IMR-90 (cell line): ENCODE results near the gene MBD3L4. TPM values are rescaled to one million over a fixed set of nuclear protein-coding genes. Genes with fewer than 3 reads are reported as not detected.

ENCODE experiments used
- ATAC-seq: fragments of 200-7000 bp; cut with Tn5 transposase; 2 replicates; pipeline ENCODE4 v1.9.1; 2020; ENCODE audit warnings: low read depth, mild to moderate bottlenecking, moderate library complexity
- BruUV-seq: library from RNA; stranded (reverse); fragments of 400-500 nt; replicated peaks from 2 replicates; lab custom pipeline; 2021; lab: Mats Ljungman, UMichigan
- CTCF ChIA-PET: fragments of 300-600 bp; formaldehyde crosslinking; extraction: SDS; loops from one replicate; lab custom pipeline; 2021; ENCODE audit warnings: antibody characterized with exemption; lab: Yijun Ruan, JAX
- POLR2A ChIA-PET: fragments of 300-600 bp; sonication (Branson Sonifier 250); formaldehyde crosslinking; loops from one replicate; lab custom pipeline; 2022; ENCODE audit warnings: antibody characterized with exemption; ENCODE audit not compliant: unreplicated experiment; lab: Charles Lee
- DNase-seq: peaks from one replicate; pipeline ENCODE4 v3.0.0; 2013
- H2AFZ ChIP-seq: replicated peaks from 2 replicates; pipeline ENCODE3; 2013; ENCODE audit warnings: low read length, mild to moderate bottlenecking; ENCODE audit not compliant: poor library complexity
- H2AK5ac ChIP-seq: 2 replicates; pipeline ENCODE4 v1.6.1; 2013; ENCODE audit warnings: low read depth, low read length, inconsistent platforms
- H2AK9ac ChIP-seq: replicated peaks from 2 replicates; pipeline ENCODE3; 2013; ENCODE audit warnings: mild to moderate bottlenecking, low read depth, low read length, moderate library complexity; ENCODE audit not compliant: poor library complexity
- H2BK120ac ChIP-seq: 2 replicates; pipeline ENCODE4 v1.6.1; 2013; ENCODE audit warnings: low read depth, low read length, inconsistent platforms
- H2BK15ac ChIP-seq: 3 replicates; pipeline ENCODE4 v1.6.1; 2013; ENCODE audit warnings: low read depth, low read length, inconsistent platforms
- H2BK20ac ChIP-seq: 2 replicates; pipeline ENCODE4 v1.6.1; 2013; ENCODE audit warnings: low read depth, mild to moderate bottlenecking, inconsistent platforms, low read length, moderate library complexity
- H2BK5ac ChIP-seq: 2 replicates; pipeline ENCODE4 v1.6.1; 2013; ENCODE audit warnings: mild to moderate bottlenecking, low read depth, low read length, inconsistent platforms; ENCODE audit not compliant: poor library complexity, severe bottlenecking
- H3K14ac ChIP-seq: replicated peaks from 2 replicates; pipeline ENCODE4 v1.6.1; 2013; ENCODE audit warnings: low read depth, low read length, inconsistent platforms
- H3K18ac ChIP-seq: 2 replicates; pipeline ENCODE4 v1.6.1; 2013; ENCODE audit warnings: low read depth, low read length, control low read depth
- H3K23ac ChIP-seq: 2 replicates; pipeline ENCODE4 v1.6.1; 2013; ENCODE audit warnings: low read depth, low read length, inconsistent platforms
- H3K27ac ChIP-seq: 2 replicates; pipeline ENCODE4 v1.5.1; 2013; ENCODE audit warnings: mild to moderate bottlenecking, control low read depth, low read length; ENCODE audit not compliant: insufficient read depth
- H3K27me3 ChIP-seq: 2 replicates; pipeline ENCODE4 v1.6.1; 2013; ENCODE audit warnings: low read length; ENCODE audit not compliant: control insufficient read depth, insufficient read depth
- H3K36me3 ChIP-seq: 2 replicates; pipeline ENCODE4 v1.6.1; 2013; ENCODE audit warnings: low read length, mixed read lengths; ENCODE audit not compliant: control insufficient read depth, insufficient read depth
- H3K4ac ChIP-seq: 2 replicates; pipeline ENCODE4 v1.6.1; 2013; ENCODE audit warnings: low read depth, low read length, inconsistent platforms
- H3K4me1 ChIP-seq: 2 replicates; pipeline ENCODE4 v1.6.1; 2013; ENCODE audit warnings: low read length, mixed read lengths; ENCODE audit not compliant: control insufficient read depth, insufficient read depth
- H3K4me2 ChIP-seq: 2 replicates; pipeline ENCODE4 v1.6.1; 2013; ENCODE audit warnings: low read depth, mild to moderate bottlenecking, control low read depth, low read length, moderate library complexity
- H3K4me3 ChIP-seq: 2 replicates; pipeline ENCODE4 v1.5.1; 2013; ENCODE audit warnings: low read depth, mild to moderate bottlenecking, control low read depth, low read length, moderate library complexity; ENCODE audit not compliant: insufficient read depth
- H3K56ac ChIP-seq: 2 replicates; pipeline ENCODE4 v1.6.1; 2013; ENCODE audit warnings: low read length, inconsistent platforms; ENCODE audit not compliant: insufficient read depth; ENCODE audit errors: extremely low read depth
- H3K79me1 ChIP-seq, 2 experiments: 2 replicates each; pipeline ENCODE4 v1.6.1; 2013; ENCODE audit warnings: low read length in 2 of 2, inconsistent platforms in 1 of 2, low read depth in 1 of 2
- H3K9ac ChIP-seq: 2 replicates; pipeline ENCODE4 v1.6.1; 2013; ENCODE audit warnings: low read depth, low read length, control low read depth
- H3K9me1 ChIP-seq: 2 replicates; pipeline ENCODE4 v1.6.1; 2013; ENCODE audit warnings: low read length, inconsistent platforms; ENCODE audit not compliant: insufficient read depth
- H3K9me3 ChIP-seq: 2 replicates; pipeline ENCODE4 v1.6.1; 2013; ENCODE audit warnings: low read length; ENCODE audit not compliant: control insufficient read depth, insufficient read depth
- H4K20me1 ChIP-seq: 2 replicates; pipeline ENCODE4 v1.6.1; 2013; ENCODE audit warnings: low read length, inconsistent platforms; ENCODE audit not compliant: insufficient read depth
- H4K5ac ChIP-seq: 2 replicates; pipeline ENCODE4 v1.6.1; 2013; ENCODE audit warnings: mild to moderate bottlenecking, low read depth, low read length, control low read depth
- H4K8ac ChIP-seq, 2 experiments: 2 replicates each; pipeline ENCODE4 v1.6.1; 2013; ENCODE audit warnings: low read depth in 2 of 2, low read length in 2 of 2, control low read depth in 1 of 2, inconsistent platforms in 1 of 2
- H4K91ac ChIP-seq: 2 replicates; pipeline ENCODE4 v1.6.1; 2013; ENCODE audit warnings: low read depth, low read length, inconsistent platforms; ENCODE audit not compliant: insufficient read depth
- CHD1 ChIP-seq: IDR thresholded peaks from 2 replicates; pipeline ENCODE4 v1.6.1; 2012; ENCODE audit warnings: low read depth, low read length, improper control_type of control experiment
- WGBS, 2 experiments: methylation state at CpG; one replicate each; pipeline versions ENCODE4 v1.1.5 to v1.1.7; 2013; ENCODE audit warnings: missing lambda C conversion rate in 2 of 2; ENCODE audit not compliant: insufficient read length in 1 of 2; ENCODE audit errors: extremely low coverage in 2 of 2; 5-methylcytosine and 5-hydroxymethylcytosine counted together
- dilution Hi-C: fragments of 300-500 bp; cut with HindIII; formaldehyde crosslinking; loops from one replicate; pipeline ENCODE4 v1.14.3; 2018; ENCODE audit warnings: low sequenced_read_pairs; ENCODE audit not compliant: unreplicated experiment
- in situ Hi-C: fragments of 300-500 bp; cut with MboI; formaldehyde crosslinking; loops from 3 replicates; pipeline ENCODE4 v1.14.3; 2019; ENCODE audit warnings: low sequenced_read_pairs, inconsistent platforms, mixed read lengths
- intact Hi-C: fragments of 100-400 bp; cut with micrococcal nuclease; formaldehyde crosslinking; loops from 2 replicates; pipeline ENCODE4 v1.10.0; 2022
- polyA plus RNA-seq, 3 experiments: library from polyadenylated mRNA; depleted of rRNA; stranded (reverse); fragments of >200 nt; gene quantifications; 2 replicates each; pipeline ENCODE4 v1.2.3, GENCODE V29; 2012; ENCODE audit warnings: low replicate concordance in 1 of 3
- total RNA-seq: library from RNA; depleted of rRNA; stranded (reverse); fragments of >200 nt; gene quantifications from 2 replicates; pipeline ENCODE4 v1.2.3, GENCODE V29; 2012

Gene MBD3L4
- total and polyA plus RNA-seq, 2 of the 4 experiments (the other 2 are of a cell fraction), result not detected

DNA sequence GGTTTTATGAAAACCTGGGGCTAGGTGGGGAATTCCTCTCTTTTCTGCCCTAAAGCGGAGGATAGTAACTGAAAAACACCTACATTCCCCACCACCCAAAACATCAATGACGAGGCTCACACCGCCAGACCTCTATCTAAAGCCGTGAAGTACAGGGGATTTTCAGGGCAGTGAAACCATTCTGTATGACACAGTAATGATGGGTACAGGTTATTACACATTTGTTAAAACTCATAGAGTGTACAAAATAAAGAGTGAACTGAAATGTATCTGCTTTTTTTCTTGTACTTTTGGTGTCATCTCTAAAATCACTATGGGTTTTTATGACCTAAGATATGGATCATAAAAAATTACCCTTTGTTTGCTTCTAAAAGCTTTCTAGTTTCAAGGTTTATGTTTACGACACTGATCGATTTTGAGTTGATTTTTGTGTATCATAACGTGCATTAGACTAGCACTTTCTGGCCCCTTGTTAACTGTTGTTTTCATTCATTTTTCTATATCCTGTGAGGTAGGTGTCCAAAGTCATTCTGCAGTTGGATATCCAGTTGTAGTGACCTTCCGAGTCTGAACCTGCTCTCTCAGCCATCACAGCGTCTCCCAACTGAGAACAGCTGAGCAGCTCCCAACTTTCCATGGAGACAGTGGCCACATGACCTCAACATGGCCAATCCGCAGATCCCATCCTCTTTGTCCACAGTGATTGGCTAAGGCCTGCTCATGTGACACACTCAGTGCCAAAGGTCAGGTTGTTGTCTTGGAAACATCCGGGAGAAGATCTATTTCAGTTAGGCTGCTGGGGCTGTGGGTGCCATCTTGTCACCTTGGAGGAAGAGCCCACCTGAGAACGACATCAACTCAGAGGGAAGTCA lies 29.0 kb downstream of the MBD3L4 start:
- Histone ChIP-seq H3K27ac (no peak overlapping the region), H3K4me2 (no peak overlapping the region), H2AFZ (no peak overlapping the region), H2BK20ac (no peak overlapping the region), H4K20me1 (no peaks in the 10 kb centered on the region), H3K18ac (no peak overlapping the region), H3K27me3 (no peaks in the 10 kb centered on the region), H2AK5ac (no peak overlapping the region), H3K23ac (no peak overlapping the region), H3K14ac (no peak overlapping the region), H2AK9ac (no peak overlapping the region), H3K4ac (no peak overlapping the region), H3K56ac (no peak overlapping the region), H3K9ac (no peak overlapping the region), H2BK15ac (no peak overlapping the region), H3K36me3 (no peaks in the 10 kb centered on the region), H3K9me3 (peaks cover 15% of the 10 kb centered on the region), H4K8ac (no peak overlapping the region), H4K91ac (no peak overlapping the region), H4K5ac (no peak overlapping the region), H3K79me1 (no peaks in the 10 kb centered on the region), H2BK5ac (no peak overlapping the region), H3K4me1 (no peaks in the 10 kb centered on the region), H3K9me1 (no peaks in the 10 kb centered on the region), H3K4me3 (no peak overlapping the region), H2BK120ac (no peak overlapping the region)
- intact Hi-C loops (no loop called here), dilution Hi-C loops (no loop called here), in situ Hi-C loops (no loop called here)
- BruUV-seq, result no TSS peak
- no peak for ATAC-seq
- TF ChIP-seq CHD1, result no peak
- POLR2A ChIA-PET, result no interaction called here
- WGBS, 2 experiments, result 67% methylated on average over 3 of the region's 12 CpGs; no CpG with 5 or more reads in 1 of the 2 experiments
- no peak for DNase-seq
- CTCF ChIA-PET, result no interaction called here
